Astrocyte of the cerebellum (primary cell): ENCODE measurements around the gene CRACR2B.

ENCODE experiments used
- DNase-seq: peaks from one replicate; pipeline ENCODE4 v3.0.0-alpha.2; 2011; ENCODE audit warnings: low read depth
- H3K4me3 ChIP-seq: 2 replicates; pipeline ENCODE4 v1.5.1; 2011; ENCODE audit warnings: mild to moderate bottlenecking, low read depth, low read length, moderate library complexity
- in situ Hi-C: cut with HindIII; loops from 2 replicates; pipeline ENCODE4 v1.10.0; 2017; ENCODE audit warnings: low sequenced_read_pairs
- TF ChIP-seq, protein P1 (sequence below): IDR thresholded peaks from 2 replicates; pipeline ENCODE4 v1.5.1; 2012; ENCODE audit warnings: low read length, low read depth, moderate library complexity, mild to moderate bottlenecking; ENCODE audit errors: missing control alignments

Gene CRACR2B

DNA sequence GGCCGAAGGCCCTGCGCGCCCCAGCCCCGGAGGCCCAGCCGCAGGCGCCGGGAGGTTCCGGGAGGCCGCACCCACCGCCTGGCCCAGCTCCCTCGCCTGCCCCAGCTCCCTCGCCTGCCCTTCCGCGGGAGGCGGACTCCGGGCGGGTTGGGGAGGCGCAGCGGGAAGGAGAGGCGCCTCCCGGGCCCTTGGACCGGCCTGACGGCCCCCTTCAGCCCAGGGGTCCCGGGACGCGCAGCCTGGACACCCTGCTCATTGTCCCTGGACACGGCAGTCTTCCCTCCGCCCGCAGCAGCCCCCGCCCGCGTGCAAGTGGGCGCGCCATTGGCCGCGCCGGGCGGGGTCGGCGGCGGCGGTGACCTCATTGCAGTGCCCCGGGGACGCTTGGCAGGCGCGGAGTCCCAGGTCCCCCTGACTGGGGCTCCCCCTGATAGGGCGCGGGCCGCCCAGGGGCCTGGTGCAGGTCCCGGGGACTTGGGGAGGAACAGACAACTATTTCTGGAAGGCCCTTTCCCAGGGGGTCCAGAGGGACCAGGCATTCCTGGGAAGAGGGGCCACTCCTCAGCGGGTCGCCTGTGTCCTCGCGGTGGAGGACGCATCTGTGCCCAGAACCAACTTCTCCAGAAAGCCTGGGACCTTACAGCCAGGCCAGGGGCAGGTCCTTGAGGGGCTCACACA, 5.5 kb downstream of the CRACR2B start:
- peak overlapping the region; percentile 72 for H3K4me3 ChIP-seq
- TF ChIP-seq, protein P1, sequence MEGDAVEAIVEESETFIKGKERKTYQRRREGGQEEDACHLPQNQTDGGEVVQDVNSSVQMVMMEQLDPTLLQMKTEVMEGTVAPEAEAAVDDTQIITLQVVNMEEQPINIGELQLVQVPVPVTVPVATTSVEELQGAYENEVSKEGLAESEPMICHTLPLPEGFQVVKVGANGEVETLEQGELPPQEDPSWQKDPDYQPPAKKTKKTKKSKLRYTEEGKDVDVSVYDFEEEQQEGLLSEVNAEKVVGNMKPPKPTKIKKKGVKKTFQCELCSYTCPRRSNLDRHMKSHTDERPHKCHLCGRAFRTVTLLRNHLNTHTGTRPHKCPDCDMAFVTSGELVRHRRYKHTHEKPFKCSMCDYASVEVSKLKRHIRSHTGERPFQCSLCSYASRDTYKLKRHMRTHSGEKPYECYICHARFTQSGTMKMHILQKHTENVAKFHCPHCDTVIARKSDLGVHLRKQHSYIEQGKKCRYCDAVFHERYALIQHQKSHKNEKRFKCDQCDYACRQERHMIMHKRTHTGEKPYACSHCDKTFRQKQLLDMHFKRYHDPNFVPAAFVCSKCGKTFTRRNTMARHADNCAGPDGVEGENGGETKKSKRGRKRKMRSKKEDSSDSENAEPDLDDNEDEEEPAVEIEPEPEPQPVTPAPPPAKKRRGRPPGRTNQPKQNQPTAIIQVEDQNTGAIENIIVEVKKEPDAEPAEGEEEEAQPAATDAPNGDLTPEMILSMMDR = no peak
- in situ Hi-C loops = no loop called here
- no peak for DNase-seq

DNA sequence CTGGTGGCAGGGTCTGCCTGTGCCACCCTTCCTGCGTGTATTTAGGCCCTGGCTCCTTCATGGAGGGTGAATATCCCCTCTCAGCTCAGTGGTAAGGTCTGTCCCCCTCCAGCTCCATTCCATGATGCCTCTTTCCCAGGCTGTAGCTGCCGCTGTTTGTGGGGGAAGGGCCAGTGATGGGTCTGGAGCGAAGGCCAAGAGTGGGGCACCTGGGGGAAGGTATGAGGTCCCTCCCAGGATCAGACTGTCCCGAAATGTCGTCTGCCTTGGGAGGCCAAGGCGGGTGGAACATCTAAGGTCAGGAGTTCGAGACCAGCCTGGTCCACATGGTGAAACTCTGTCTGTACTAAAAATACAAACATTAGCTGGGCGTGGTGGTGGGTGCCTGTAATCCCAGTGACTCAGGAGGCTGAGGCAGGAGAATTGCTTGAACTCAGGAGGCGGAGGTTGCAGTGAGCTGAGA, 6.2 kb downstream of the CRACR2B start:
- TF ChIP-seq, protein P1 = no peak
- peak overlapping the region; percentile 72 for H3K4me3 ChIP-seq
- in situ Hi-C loops = no loop called here
- DNase-seq = no peak

DNA sequence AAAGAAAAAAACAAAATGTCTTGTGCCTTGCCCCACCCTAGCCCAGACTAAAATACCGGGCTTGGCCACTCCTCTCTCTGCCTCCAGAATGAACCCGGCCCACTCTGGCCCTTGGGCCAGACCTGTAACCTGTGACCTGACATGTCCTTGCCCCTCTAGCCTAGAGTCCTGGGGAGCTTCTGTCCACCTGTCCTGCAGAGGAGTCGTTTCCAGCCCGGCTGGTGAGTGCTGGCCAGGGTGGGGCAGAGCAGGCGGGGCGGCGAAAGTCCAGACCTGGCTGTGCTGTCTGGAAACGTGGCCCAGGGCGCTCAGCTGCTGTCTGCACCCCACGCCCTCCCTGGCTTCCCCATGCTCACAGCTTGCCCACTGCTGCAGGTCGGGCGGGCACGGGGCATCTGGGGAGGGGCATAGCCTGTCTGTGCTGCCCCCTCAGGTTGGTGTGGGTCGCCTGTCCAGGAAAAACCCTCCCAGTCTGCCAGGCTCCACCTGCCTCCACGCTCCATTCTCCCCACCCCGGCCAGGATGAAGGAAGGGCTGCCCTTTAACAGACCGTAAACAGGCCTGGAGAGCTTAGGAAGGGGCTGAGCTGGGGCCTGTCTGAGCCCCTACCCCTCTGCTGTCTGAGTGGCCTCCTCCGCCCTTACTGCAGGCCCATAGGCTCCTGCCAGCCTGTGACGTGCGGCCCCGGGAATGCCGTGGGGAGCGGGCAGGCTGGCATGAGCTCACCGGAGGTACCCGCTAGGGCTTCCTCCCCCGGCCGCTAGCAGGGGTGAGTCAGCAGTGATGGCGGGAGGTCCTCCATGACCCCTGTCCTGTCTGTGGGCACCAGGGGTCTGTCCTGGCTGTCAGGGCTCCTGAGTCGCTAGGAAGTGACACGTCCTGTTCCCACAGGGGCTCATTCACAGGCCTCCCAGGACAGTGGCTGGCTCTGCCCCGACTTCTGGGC, 6.9 kb downstream of the CRACR2B start:
- in situ Hi-C loops = no loop called here
- H3K4me3 ChIP-seq = peak overlapping the region; percentile 72
- TF ChIP-seq, protein P1 = no peak
- DNase-seq = no peak

DNA sequence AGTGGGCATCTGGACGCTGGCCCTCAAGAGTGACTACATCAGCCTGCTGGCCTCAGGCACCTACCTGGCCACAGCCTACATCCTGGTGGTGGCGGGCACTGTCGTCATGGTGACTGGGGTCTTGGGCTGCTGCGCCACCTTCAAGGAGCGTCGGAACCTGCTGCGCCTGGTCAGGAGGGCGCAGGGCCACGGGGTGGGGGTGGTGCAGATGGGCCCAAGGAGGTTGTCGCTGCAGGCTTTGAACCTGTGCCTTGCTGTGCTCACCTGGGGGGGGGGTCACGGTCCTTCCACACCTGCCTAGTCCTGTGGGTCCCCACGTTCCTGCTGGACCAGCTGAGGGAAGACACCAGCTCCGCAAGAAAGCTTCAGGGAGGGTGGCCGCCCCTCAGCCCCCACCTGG, 8.6 kb downstream of the CRACR2B start:
- H3K4me3 ChIP-seq = no peak overlapping the region
- in situ Hi-C loops = no loop called here
- TF ChIP-seq, protein P1 = no peak
- DNase-seq = no peak

DNA sequence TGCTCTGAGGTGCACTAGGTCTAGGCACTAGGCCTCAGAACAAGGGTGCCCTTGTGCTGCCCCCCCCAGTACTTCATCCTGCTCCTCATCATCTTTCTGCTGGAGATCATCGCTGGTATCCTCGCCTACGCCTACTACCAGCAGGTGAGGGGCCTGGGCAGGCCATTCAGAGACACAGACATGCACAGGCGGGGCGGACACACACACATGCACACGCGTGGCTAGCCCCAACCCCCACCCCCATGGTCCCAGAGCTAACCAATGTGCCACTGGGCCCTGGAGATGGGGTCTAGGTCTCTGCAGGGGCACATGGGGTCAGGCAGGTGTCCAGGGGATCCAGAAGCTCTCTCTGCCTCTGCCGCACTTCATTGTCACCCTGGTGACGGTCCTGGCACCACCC, 9.0 kb downstream of the CRACR2B start:
- in situ Hi-C loops = no loop called here
- TF ChIP-seq, protein P1 = no peak
- no peak for DNase-seq
- H3K4me3 ChIP-seq = no peak overlapping the region

DNA sequence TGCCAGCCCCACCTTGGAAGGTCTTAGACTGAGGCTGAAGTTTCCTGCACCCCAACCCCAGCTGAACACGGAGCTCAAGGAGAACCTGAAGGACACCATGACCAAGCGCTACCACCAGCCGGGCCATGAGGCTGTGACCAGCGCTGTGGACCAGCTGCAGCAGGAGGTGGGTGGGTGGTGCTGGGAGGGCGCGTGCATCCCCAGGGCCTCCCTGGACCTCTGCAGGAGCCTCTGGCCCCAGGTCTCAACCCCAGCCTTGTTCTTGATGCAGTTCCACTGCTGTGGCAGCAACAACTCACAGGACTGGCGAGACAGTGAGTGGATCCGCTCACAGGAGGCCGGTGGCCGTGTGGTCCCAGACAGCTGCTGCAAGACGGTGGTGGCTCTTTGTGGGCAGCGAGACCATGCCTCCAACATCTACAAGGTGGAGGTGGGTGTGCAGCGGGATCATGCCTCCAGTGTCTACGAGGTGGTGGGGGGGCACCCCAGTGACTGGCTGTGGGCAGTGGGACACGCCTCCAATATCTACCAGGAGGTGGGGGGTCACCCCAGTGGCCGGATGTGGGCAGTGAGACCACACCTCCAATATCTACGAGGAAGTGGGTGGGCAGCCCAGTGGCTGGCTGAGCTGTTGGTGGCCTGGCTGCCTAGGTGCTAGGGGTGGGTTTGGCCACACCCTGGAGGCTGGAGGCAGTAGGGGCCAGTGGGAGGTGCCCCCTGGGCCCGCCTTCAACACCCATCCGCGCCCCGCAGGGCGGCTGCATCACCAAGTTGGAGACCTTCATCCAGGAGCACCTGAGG, 9.7 kb downstream of the CRACR2B start:
- TF ChIP-seq, protein P1 = no peak
- no peak for DNase-seq
- in situ Hi-C loops = no loop called here
- H3K4me3 ChIP-seq = no peak overlapping the region
